Colonic mucosa (tissue), 4 donors: Measurements from ENCODE around the gene LIPM. TPM values are rescaled to one million over a fixed set of nuclear protein-coding genes. Genes with fewer than 3 reads are reported as not detected.

Source experiments
- DNase-seq: peaks from one replicate; pipeline ENCODE4 v3.0.0-alpha.2; 2020
- H3K27ac ChIP-seq: fragments of 200-600 bp; one replicate; pipeline ENCODE4 v1.8.0; 2021
- H3K27me3 ChIP-seq: fragments of 200-600 bp; one replicate; pipeline ENCODE4 v1.8.0; 2021
- H3K36me3 ChIP-seq: fragments of 200-600 bp; one replicate; pipeline ENCODE4 v1.8.0; 2021
- H3K4me1 ChIP-seq: fragments of 200-600 bp; one replicate; pipeline ENCODE4 v1.8.0; 2021; ENCODE audit warnings: mild to moderate bottlenecking
- H3K4me3 ChIP-seq: fragments of 200-600 bp; one replicate; pipeline ENCODE4 v1.8.0; 2021
- H3K9ac ChIP-seq, 2 donors: one replicate each; pipeline ENCODE4 v1.7.0; 2013; ENCODE audit warnings: control low read depth in 2 of 2, low read depth in 2 of 2, low read length in 2 of 2
- H3K9me3 ChIP-seq: fragments of 200-600 bp; one replicate; pipeline ENCODE4 v1.8.0; 2021
- intact Hi-C: fragments of 100-400 bp; cut with DNase I; formaldehyde crosslinking; loops from one replicate; pipeline ENCODE4 v1.14.1; 2022
- total RNA-seq, 2 donors: library from RNA; stranded (reverse); fragmentation: NEBNext Ultra II Directional in 1 of 2; extraction: Animal tissue kit (Norgen Biotek cat#: 25700) in 1 of 2; gene quantifications; one replicate each; pipeline ENCODE4 v1.2.1, GENCODE V29; 2021
- TF ChIP-seq, protein P1 (sequence below): fragments of 200-600 bp; IDR thresholded peaks from one replicate; pipeline ENCODE4 v1.8.0; 2022; ENCODE audit warnings: antibody characterized with exemption, mild to moderate bottlenecking
- donor health status: healthy.
- donor health status: DM: no; HTN: no; CAD: no.
- donor health status: DM: no; HTN: no; CAD: no.

The LIPM gene
- total RNA-seq, 2 donors from 2014 or later = not detected

DNA sequence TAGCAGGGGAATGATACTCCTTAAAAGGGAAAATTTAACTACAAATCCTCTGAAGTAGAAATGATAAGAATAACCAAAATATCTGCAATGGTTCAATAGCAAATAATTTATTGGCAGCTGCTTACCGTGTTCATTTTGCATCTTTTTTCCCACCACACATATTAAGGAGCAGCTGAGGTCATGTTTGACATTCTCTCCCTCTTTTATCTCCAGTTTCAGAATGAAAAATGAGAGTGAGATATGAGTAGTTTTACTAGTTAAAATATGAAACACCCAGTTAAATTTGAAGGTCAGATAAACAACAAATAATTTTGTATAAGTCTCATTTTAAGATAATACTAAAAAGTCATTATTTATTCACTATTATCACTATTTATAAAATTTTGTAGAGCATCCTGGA lies 39.6 kb upstream of the LIPM start:
- H3K36me3 ChIP-seq = no peaks in the 10 kb centered on the region
- no peaks in the 10 kb centered on the region for H3K9me3 ChIP-seq
- H3K4me3 ChIP-seq = no peak overlapping the region
- DNase-seq = no peak
- intact Hi-C loops = no loop called here
- no peaks in the 10 kb centered on the region for H3K27me3 ChIP-seq
- H3K27ac ChIP-seq = no peak overlapping the region
- TF ChIP-seq, protein P1, sequence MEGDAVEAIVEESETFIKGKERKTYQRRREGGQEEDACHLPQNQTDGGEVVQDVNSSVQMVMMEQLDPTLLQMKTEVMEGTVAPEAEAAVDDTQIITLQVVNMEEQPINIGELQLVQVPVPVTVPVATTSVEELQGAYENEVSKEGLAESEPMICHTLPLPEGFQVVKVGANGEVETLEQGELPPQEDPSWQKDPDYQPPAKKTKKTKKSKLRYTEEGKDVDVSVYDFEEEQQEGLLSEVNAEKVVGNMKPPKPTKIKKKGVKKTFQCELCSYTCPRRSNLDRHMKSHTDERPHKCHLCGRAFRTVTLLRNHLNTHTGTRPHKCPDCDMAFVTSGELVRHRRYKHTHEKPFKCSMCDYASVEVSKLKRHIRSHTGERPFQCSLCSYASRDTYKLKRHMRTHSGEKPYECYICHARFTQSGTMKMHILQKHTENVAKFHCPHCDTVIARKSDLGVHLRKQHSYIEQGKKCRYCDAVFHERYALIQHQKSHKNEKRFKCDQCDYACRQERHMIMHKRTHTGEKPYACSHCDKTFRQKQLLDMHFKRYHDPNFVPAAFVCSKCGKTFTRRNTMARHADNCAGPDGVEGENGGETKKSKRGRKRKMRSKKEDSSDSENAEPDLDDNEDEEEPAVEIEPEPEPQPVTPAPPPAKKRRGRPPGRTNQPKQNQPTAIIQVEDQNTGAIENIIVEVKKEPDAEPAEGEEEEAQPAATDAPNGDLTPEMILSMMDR = no peak
- no peak overlapping the region for H3K9ac ChIP-seq
- no peaks in the 10 kb centered on the region for H3K4me1 ChIP-seq

DNA sequence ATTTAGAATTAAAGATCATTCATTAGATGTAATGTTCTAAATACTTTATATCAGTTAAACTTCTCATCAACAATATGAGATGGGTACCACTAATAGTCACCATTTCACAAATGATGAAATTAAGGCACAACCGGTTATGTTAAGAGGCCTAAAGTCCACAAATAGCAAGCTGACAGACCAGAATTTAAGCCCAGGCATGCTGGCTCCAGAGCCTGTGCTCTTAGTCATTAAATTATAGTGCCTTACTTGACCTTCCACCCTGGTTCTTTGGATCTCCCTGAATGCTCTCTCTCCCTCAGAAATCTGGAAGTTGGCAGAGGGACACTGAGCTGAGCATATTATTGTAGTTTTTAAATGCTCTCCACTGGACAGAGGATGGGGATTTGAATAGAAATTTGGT lies 39.1 kb upstream of the LIPM start:
- H3K9ac ChIP-seq = no peak overlapping the region
- TF ChIP-seq, protein P1 = no peak
- intact Hi-C loops = no loop called here
- H3K36me3 ChIP-seq = no peaks in the 10 kb centered on the region
- no peak overlapping the region for H3K4me3 ChIP-seq
- no peaks in the 10 kb centered on the region for H3K4me1 ChIP-seq
- no peaks in the 10 kb centered on the region for H3K9me3 ChIP-seq
- H3K27me3 ChIP-seq = no peaks in the 10 kb centered on the region
- no peak for DNase-seq
- no peak overlapping the region for H3K27ac ChIP-seq

DNA sequence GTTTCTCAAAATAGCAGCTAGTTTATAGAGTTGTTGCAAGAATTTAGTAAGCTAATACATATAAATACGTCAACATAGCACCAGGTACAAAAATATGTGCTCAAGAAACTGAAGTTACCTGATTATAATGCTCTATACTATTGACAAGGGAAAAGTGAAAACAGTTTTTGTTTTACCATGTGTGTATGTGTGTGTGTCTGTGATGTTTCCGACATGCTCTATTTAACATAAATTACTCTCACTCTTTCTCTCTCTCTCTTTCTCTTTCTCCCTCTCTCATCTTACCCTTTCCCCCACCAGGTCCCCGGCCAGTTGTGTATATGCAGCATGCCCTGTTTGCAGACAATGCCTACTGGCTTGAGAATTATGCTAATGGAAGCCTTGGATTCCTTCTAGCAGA lies 38.4 kb upstream of the LIPM start:
- Histone ChIP-seq H3K27ac (no peak overlapping the region), H3K4me1 (no peaks in the 10 kb centered on the region), H3K27me3 (no peaks in the 10 kb centered on the region), H3K36me3 (no peaks in the 10 kb centered on the region), H3K9ac (no peak overlapping the region), H3K9me3 (no peaks in the 10 kb centered on the region), H3K4me3 (no peak overlapping the region)
- intact Hi-C loops = no loop called here
- DNase-seq = no peak
- TF ChIP-seq, protein P1 = no peak

DNA sequence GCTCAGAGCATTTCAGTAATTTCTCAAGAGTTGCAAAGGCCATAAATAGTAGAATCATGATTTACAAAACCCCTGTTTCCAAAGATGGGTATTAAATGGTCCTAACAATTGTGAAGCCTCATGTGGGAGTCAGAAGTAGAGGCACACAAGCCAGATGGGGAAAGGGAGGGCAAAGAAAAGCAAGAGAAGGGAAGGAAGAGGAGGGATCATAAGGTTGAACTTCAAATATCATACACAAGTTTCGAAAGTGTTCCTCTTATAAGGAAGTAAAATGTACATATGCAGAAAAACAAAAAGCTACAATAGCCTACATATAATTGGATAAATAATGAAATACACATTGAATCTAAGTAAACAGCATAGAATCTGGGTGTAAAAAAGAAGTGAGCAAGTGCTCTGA lies 36.7 kb upstream of the LIPM start:
- intact Hi-C loops = no loop called here
- TF ChIP-seq, protein P1 = no peak
- H3K9me3 ChIP-seq = no peaks in the 10 kb centered on the region

DNA sequence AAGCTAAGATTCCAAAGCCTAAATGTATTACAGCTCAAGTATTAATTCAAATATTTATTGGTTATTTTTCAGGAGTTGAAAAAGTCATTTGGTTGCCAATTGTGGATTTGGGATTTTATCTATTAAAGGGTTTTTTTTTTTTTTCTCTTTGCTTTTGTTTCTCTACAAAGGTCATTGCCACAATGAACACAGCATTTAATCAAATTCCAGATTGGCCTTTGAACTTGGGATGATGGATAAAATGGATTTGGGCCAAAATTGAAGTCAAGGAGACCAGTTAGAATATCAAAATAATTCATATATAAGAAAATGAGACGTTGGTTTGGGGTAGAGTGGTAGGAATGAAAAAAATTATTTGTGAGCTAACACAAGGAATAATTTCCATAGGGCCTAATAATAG lies 33.1 kb upstream of the LIPM start:
- no peaks in the 10 kb centered on the region for H3K27me3 ChIP-seq
- no peaks in the 10 kb centered on the region for H3K4me1 ChIP-seq
- H3K4me3 ChIP-seq = no peak overlapping the region
- no peaks in the 10 kb centered on the region for H3K36me3 ChIP-seq
- DNase-seq = no peak
- intact Hi-C loops = no loop called here
- H3K9me3 ChIP-seq = no peaks in the 10 kb centered on the region
- TF ChIP-seq, protein P1 = no peak
- no peak overlapping the region for H3K9ac ChIP-seq
- no peak overlapping the region for H3K27ac ChIP-seq

More for the DNA sequence above, 36.7 kb upstream of the LIPM start:
- no peaks in the 10 kb centered on the region for H3K4me1 ChIP-seq
- no peak for DNase-seq
- no peaks in the 10 kb centered on the region for H3K36me3 ChIP-seq
- no peaks in the 10 kb centered on the region for H3K27me3 ChIP-seq
- no peak overlapping the region for H3K9ac ChIP-seq
- H3K4me3 ChIP-seq = no peak overlapping the region
- H3K27ac ChIP-seq = no peak overlapping the region

DNA sequence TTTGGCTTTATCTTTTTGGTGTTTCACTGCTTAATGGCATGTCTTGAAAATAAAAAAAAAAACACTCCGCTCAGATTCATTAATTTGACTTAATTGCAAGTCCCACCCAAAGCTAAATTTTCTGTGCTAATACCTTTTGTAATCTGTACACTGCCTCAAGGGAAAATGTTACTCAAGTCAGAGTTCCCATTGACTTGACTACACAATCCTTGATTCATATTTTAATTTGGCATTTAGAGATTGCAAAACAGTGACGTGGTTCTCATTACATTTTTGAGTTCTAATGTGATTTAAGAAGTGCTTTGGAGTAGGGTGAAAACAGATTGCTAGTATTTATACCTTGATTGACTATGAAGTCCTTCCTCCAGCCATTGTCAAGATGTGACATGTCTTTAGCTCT lies 21.3 kb upstream of the LIPM start:
- intact Hi-C loops = no loop called here
- Histone ChIP-seq H3K9ac (no peak overlapping the region), H3K4me3 (no peak overlapping the region), H3K4me1 (no peaks in the 10 kb centered on the region), H3K27ac (no peak overlapping the region), H3K9me3 (no peaks in the 10 kb centered on the region), H3K27me3 (no peaks in the 10 kb centered on the region), H3K36me3 (no peaks in the 10 kb centered on the region)
- TF ChIP-seq, protein P1 = no peak
- no peak for DNase-seq
